ENCODE data around the gene BTNL9. TPM values are rescaled to one million over a fixed set of nuclear protein-coding genes. Genes with fewer than 3 reads are reported as not detected.
"Not testable (repeated sequence)": the region's sequence is repeated elsewhere in the genome, so short reads cannot be mapped to it uniquely, and the experiment has no call there.

The BTNL9 gene
- total RNA-seq, 2 experiments from 2014 or later = not detected

DNA sequence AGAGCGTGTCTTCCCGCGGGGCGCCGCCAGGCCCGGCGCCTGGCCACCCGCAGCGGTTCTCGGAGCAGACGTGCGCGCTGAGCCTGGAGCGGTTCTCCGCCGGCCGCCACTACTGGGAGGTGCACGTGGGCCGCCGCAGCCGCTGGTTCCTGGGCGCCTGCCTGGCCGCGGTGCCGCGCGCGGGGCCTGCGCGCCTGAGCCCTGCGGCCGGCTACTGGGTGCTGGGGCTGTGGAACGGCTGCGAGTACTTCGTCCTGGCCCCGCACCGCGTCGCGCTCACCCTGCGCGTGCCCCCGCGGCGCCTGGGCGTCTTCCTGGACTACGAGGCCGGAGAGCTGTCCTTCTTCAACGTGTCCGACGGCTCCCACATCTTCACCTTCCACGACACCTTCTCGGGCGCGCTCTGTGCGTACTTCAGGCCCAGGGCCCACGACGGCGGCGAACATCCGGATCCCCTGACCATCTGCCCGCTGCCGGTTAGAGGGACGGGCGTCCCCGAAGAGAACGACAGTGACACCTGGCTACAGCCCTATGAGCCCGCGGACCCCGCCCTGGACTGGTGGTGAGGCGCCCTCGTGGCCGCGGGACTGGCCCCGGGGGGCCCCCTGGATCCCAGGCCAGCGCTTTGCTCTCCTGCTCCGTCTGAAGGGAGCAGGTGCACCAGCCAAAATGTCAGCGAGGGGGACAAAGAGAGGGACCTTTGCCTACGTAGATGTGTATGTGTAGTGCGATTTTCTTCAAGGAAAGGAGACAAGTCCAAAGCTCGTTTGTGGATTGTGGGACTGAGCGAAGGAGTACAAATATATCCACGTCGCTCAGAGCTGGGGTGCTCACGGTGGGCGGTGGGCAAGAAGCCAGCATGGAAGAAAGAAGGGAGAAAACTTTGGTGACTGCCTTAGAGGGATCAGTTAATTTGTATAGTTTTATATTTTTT lies 19.5 kb downstream of the BTNL9 start:
- ChIA-PET POLR2A (no interaction called here), CTCF (no interaction called here)

DNA sequence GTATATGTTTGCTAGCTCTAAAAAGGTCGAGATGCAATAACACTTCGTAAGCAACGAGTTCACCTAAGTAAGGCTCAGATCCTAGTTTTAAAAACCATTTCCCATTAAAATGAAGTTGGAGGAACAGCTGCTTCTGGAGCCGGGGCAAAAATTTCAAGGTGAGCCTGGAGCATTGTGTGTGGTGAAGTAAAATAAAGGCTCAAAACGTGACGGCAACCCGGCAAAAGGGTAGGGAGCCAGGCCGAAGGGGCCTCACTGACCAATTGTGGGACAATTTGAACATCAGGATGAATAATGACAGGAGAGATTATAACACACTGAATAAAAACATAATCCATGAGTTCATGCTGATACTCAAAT lies 20.1 kb downstream of the BTNL9 start:
- ChIA-PET POLR2A (no interaction called here), CTCF (no interaction called here)

DNA sequence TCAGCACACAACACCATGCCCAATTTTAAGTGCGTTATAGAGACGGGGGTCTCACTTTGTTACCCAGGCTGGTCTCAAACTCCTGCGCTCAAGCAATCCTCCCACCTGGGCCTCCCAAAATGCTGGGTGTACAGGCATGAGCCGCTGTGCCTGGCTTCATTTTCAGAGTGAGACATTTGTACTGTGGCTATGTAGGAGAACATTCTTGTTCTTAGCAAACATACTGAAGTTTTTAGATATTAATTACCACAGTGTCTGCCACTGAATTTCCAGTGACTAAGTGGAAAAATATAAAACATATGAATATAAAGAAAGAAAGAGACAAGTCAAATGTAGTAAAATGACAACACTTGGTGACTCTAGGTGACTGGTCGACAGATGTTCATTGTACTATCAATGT lies 20.9 kb downstream of the BTNL9 start:
- CTCF ChIA-PET = no interaction called here
- POLR2A ChIA-PET = no interaction called here

DNA sequence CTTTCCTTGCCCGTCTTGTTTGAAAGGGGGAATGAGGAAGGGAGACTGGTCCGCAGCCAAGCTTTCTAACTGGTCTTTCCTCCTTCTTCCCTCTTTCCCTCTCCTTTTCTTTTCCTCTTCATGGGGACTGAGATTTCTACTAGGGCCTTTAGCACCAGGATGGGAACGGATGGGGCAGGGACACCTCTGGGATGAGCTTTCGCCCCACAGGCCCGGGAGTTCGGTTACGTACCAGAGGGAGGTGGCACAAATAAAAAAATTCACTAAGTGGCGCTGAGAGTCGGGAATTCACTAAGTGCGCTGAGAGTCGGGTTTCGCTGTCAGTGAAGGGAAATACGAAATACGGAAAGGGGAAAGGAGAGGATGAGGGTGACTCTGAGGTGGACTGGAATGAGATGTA lies 21.6 kb downstream of the BTNL9 start:
- CTCF ChIA-PET = no interaction called here
- POLR2A ChIA-PET = no interaction called here

DNA sequence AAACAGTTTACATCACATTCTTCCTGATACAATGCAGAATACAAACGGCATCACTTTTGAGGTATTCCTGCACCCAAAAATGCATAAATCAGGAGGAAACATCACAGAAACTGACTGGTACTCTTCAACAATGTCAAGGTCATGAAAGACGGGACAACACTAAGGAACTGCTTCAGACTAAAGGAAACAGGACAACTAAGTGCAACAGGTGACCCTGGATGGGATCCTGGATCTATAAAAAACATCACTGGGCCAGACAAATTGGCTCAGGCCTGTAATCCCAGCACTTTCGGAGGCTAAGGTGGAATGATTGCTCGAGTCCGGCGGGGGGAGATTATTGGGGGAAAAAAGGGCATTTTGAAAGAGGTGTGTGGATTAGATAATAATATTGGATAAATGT lies 22.6 kb downstream of the BTNL9 start:
- CTCF ChIA-PET = no interaction called here
- POLR2A ChIA-PET = no interaction called here

DNA sequence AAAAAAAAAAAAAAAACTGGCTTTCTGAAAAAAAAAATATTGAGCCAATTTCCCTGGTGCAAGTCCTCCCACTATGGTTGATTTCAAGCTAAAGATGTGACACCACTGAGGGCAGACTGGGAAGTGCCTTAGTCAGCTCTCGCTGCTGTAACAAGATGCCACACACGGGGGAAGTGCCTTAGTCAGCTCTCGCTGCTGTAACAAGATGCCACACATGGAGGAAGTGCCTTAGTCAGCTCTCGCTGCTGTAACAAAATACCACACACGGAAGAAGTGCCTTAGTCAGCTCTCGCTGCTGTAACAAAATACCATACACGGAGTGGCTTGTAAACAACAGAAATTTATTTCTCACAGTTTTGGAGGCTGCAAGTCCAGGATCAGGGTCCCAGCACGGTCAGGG lies 23.4 kb downstream of the BTNL9 start:
- ChIA-PET CTCF (no interaction called here), POLR2A (no interaction called here)

DNA sequence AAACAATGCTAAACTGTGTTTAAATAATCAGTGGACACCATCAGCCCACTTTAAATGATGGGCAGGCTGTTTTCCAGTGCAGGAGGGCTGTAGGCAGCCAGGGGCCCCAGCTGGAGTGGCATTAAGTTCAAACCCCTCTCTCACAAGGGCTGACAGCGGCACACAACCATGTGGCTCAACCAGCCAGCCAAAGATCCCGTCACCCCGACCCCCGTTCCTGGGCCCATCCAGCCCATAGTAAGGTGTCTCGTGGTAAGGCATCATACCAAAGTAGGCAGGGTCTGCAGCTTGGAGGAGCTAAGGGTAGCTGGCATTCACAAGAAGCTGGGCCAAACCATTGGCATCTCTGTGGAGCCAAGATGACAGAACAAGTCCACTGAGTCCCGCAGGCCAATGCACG lies 24.9 kb downstream of the BTNL9 start:
- CTCF ChIA-PET = no interaction called here
- POLR2A ChIA-PET = no interaction called here

DNA sequence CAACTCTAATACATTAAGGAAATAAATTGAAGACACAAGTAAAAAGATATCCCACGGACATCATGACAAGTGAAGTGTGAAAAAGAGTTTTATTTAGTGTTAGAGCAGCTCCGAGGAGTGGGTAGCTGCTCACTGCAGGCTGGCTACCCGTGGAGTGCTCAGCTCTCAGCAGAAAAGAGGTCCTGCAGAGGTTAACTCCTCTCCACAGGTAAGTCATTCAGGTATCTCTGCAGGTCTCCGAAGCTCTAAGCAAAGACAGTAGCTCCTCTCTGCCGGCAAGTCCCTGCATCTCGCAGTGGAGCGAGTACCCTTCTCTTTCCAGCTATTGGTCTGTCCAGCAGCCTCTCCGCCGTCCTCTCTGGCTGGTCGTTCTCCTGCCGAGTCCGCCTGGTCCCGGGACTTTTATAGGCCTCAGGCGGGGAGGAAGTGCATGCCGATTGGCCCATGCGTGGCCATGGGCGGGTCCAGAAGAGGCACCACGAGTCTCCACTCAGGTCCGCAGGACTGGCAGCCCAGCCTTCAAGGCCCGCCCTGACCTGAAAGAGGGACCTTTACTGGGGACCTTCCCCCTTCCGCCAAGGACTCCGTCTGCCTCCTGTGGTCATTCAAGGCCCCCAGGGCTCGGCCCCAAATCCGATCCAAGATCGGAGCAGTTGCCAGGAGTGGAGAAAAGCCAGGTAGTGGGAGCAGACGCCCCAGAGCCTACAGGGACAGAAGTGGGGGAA lies 29.9 kb downstream of the BTNL9 start:
- ChIA-PET POLR2A (no interaction called here), CTCF (no interaction called here)

DNA sequence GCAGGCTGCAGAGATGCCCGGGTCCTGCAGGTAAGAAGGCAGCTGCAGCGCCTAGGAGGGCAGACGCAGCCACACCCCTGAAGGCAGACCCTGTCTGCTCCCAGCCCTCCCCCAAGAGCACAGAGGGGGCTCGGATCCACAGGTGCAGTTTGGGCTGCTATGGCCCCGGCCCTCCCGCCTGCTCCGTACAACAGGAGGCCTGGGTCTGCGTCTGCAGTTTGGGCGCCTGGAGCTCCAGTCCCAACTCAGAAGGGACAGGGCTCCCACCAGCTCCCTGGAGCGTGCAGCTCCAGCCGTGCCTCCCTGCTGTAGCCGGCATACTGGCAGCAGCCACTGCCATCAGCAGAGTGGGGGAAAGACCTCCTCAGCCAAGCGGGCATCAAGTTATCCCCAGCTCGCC lies 30.5 kb downstream of the BTNL9 start:
- ChIA-PET CTCF (no interaction called here), POLR2A (no interaction called here)

DNA sequence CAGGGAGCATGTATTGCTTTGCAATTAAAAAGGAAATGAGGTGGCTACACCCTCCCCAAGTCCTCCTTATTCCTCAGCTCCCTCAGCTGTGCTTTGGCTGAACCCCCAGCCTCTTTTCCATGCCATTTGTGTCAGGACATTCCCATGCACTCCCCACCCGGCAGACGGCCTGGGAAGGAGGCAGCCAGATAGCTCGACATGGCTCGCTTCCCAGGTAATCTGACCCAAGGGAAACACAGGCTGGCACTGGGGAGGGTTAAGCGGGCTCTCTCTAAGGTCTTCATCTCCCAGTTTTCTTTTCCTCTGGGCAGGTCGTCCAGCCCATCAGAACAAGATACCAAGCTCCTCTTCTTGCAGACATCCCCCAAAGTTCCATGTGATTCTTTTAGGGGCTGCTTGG lies 31.2 kb downstream of the BTNL9 start:
- ChIA-PET POLR2A (no interaction called here), CTCF (no interaction called here)

DNA sequence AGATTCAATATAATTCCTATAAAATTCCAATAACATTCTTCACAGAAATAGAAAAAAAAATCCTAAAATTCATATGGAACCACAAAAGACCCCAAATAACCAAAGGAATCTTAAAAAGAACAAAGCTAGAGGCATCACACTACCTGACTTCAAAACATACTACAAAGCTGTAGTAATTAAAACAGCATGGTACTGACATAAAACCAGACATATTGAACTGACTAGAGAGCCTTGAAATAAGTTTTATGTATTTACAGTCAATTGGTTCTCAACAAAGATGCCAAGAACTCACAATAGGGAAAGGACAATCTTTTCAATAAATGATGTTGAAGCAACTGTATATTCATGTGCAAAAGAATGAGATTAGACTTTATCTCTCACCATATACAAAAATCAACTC lies 36.9 kb downstream of the BTNL9 start:
- ChIA-PET POLR2A (no interaction called here), CTCF (no interaction called here)

DNA sequence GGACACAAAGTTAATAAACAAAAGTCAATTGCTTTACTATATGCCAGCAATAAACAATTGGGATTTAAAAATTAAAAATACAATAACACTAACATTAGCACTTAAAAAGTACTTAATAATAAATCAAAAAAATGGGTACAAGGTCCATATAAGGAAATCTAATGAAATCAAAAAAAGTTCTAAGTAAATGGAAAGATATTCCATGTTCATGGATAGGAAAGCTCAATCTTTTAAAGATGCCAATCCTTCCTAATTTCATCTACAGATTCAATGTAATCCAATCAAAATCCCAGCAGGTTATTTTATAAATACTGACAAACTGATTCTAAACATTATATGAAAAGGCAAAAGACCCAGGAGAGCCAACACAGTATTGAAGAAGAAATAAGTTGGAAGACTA lies 41.9 kb downstream of the BTNL9 start:
- ChIA-PET POLR2A (no interaction called here), CTCF (no interaction called here)

DNA sequence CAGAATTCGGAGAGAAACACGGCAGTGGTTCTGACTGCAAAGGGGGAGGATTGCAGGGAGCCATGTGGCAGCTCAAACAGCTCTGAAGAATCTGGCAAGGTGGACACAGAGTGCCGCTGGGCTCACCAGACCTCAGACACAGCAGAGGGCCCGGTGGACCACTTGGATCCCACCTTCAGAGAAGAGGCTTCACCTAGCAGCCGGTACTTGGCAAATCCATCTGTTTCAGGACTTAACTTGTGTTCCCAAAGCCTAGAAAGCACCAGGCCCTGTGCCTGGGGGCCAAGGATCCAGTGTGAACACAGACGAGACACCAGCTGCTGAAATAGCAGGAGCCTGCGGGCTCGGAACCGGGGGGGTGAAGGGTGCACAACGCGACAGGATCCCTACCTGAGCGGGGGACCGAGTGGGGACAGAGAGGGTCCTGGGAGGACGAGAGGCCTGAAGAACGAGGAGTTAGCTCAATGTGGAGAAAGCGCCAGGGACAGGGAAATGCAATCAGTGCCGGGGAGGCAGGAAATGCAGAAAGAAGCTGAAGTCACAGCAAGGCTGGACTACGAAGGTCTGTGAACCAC lies 44.6 kb downstream of the BTNL9 start:
- ChIA-PET CTCF (no interaction called here), POLR2A (no interaction called here)

DNA sequence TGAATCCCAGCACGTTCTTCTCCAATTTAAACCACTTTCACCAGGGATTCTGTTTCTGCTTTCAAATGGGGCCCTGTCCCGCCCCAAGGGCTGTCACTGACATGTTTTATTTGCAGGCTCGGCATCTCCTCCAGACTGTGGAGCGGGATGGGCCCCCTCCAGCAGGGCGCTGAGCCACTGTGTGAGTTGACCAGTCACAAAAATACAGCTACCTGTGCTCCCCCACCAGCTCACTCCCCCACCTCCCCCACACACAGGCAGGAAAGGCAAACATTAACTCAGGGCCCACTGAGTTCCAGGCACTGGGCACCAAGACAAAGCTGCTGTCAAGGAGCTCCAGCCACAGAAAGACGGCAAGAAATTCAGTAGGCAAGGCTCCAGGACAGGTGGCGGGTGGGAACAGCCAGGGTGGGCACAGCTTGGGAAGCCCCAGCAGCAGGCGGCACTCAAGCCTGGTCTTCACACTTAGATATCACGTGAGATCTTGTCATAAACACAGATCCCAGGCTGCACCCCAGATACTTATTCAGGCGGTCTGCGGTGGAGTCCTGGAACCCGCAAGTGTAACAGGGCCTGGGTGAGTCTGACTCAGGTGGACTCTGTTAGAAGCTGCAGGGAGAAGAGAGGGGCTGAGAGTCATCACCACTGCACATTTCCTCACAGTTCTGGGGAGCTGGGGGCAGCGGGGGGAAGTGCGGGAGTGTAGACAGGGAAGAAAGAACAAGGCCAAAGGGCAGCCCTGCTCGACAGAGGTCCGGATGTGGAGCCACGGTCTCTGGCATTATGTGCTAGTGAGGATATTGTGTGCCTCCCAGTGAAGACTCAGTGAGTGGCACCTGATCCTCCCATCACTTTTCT lies 46.2 kb downstream of the BTNL9 start:
- ChIA-PET CTCF (no interaction called here), POLR2A (no interaction called here)

DNA sequence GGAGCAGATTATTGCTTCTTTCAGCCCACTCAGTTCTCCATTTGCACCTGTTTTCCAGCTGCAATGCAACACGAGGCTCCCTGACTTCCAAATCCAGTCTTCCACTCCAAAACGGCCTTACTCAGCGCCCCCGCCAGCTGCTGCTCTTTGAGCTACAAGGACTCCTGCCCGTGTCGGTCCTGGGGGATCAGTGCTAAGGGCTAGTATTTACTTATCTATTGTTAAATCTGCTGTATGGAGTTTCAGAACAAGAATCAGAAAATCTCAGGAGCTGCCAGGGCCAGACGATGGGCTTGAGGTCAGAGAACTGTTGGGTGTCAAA lies 46.8 kb downstream of the BTNL9 start:
- ChIA-PET CTCF (no interaction called here), POLR2A (no interaction called here)

DNA sequence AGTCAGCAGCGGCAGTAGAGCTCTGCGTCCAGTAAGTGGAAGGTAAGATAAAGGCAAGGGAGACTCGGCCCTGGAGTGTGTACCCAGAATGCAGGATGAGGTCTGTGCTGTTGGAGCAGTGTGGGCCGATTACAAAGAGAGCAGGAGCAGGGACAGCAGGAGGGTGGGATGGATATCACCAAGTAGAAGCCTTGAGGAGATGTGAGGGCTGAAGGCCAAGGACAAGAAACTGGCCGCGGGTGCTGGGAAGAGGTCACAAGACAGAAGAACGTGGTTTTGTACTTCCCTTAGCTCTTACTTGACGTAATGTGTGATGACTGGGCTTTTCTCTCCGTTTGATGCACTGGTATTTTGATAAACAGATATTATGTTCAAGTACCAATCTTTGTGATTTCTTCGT lies 47.2 kb downstream of the BTNL9 start:
- POLR2A ChIA-PET = no interaction called here
- CTCF ChIA-PET = no interaction called here

DNA sequence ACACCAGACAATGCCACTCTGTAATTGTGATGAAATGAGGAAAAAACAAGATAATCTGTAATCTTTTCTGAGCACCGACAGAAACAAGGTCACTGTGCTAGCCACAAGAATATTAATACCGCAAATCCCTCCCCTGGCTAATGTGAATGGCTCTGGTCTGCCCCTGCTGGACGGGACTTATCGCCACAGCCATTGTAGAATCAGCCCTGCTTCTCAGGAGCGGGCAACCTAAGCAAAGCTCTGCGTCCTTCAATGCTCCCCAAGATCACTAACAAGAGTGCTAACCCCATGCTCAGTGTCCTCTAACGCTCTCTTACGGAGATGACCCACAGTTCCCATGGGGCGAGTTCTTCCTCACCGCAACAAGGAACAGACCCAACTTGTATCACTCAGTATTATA lies 48.2 kb downstream of the BTNL9 start:
- POLR2A ChIA-PET = no interaction called here
- CTCF ChIA-PET = no interaction called here

DNA sequence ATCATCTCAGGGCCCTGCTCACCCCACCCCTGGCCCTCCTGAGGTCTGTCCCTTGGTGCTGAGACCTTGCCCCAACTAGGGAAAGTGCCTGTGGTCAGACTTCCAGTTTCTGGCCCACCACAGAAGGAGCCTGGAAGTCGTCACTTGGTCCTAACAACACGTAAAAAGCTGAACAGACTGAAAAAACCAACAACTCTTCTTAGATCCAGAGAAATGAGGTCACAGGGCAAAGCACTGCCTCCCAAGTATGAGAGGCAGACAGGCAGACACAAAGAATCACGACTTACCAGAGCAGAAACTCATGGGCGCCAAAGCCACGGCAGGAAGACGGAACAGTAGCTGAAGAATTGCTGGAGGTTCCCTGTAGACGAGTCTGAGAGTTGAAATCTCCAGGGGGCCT lies 52.4 kb downstream of the BTNL9 start:
- POLR2A ChIA-PET = no interaction called here

DNA sequence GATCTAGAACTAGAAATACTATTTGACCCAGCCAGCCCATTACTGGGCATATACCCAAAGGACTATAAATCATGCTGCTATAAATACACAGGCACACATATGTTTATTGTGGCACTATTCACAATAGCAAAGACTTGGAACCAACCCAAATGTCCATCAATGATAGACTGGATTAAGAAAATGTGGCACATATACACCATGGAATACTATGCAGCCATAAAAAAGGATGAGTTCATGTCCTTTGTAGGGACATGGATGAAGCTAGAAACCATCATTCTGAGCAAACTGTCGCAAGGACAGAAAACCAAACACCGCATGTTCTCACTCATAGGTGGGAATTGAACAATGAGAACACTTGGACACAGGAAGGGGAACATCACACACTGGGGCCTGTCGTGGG lies 55.1 kb downstream of the BTNL9 start:
- CTCF ChIA-PET, POLR2A ChIA-PET: not testable (repeated sequence)

More for the DNA sequence above, 52.4 kb downstream of the BTNL9 start:
- CTCF ChIA-PET = no interaction called here

DNA sequence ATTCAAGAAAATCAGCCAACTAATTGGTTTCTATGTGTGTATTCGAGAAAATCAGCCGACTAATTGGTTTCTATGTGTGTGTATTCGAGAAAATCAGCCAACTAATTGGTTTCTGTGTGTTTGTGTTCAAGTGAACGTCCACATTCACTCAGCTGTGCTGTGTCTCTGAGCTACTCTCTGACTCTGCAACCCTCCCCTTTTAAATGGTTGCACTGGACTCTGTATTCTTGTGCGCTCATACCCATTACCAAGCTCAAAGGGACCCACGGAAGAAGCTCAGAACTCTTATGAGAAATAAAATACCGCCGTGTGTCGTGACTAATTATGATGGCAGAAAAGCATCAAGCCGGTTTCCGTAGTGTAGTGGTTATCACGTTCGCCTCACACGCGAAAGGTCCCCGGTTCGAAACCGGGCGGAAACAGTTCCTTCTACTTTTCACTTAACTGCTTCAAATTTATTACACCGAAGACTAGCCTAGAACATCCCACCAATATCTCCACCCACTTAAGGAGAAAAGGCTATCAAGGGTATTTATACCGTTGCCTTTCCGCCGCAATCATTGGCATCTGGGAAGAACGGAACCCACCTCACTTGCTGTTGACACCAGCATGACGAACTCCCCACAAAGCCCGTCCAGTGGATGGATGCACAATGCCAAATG lies 56.8 kb downstream of the BTNL9 start:
- POLR2A ChIA-PET, CTCF ChIA-PET: not testable (repeated sequence)

Data from activated CD8-positive, alpha-beta memory T cell treated with anti-CD3 and anti-CD28 coated beads for 36 hours (primary cell).